ENCODE results near the gene TCAP.

DNA sequence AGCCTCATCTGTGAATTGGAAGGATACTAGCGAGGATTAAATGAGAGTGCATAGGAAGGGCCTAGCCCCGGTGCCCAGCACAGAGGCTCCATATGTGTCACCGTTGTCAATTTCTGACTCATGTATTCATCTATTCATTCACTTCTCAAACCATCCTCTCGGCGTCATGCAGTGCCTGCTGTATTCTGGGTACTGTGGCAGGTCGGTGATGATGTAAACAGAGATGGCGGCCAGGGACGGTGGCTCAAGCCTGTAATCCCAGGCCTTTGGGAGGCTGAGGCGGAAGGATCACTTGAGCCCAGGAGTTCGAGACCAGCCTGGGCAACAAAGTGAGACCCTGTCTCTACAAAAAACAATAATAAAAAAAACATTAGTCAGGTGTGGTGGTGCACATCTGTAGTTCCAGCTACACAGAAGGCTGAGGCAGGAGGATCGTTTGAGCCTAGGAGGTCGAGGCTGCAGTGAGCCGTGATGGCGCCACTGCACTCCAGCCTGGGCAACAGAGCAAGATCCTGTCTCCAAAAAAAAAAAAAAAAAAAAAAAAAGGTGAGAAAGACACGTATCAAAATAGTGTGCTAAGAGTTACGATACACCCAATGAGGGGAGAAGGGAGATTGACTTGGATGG, 42.7 kb upstream of the TCAP start:
- TF ChIP-seq, protein P1, sequence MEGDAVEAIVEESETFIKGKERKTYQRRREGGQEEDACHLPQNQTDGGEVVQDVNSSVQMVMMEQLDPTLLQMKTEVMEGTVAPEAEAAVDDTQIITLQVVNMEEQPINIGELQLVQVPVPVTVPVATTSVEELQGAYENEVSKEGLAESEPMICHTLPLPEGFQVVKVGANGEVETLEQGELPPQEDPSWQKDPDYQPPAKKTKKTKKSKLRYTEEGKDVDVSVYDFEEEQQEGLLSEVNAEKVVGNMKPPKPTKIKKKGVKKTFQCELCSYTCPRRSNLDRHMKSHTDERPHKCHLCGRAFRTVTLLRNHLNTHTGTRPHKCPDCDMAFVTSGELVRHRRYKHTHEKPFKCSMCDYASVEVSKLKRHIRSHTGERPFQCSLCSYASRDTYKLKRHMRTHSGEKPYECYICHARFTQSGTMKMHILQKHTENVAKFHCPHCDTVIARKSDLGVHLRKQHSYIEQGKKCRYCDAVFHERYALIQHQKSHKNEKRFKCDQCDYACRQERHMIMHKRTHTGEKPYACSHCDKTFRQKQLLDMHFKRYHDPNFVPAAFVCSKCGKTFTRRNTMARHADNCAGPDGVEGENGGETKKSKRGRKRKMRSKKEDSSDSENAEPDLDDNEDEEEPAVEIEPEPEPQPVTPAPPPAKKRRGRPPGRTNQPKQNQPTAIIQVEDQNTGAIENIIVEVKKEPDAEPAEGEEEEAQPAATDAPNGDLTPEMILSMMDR (IDR thresholded peaks at IDR 0.05), result no peak
- no peak for TF ChIP-seq POLR2A (IDR thresholded peaks at IDR 0.05)
